Activated CD8-positive, alpha-beta T cell treated with anti-CD3 and anti-CD28 coated beads for 36 hours (primary cell): Measurements from ENCODE around the gene DUSP7. TPM values are rescaled to one million over a fixed set of nuclear protein-coding genes. Genes with fewer than 3 reads are reported as not detected.

Experiments
- ATAC-seq: fragments of 200-7000 bp; cut with Tn5 transposase; one replicate; pipeline ENCODE4 v1.10.0; 2021; ENCODE audit warnings: mild to moderate bottlenecking, moderate library complexity
- CTCF ChIA-PET: fragments of 350-600 bp; sonication (Branson Sonifier 250); formaldehyde crosslinking; loops from one replicate; lab custom pipeline; 2021; ENCODE audit warnings: antibody characterized with exemption; lab: Charles Lee
- POLR2A ChIA-PET: fragments of 350-600 bp; sonication (Branson Sonifier 250); formaldehyde crosslinking; loops from one replicate; lab custom pipeline; 2021; ENCODE audit warnings: antibody characterized with exemption; lab: Charles Lee
- DNase-seq: peaks from one replicate; pipeline ENCODE4 v3.0.0-alpha.2; 2020
- H3K27ac Mint-ChIP-seq: one replicate; pipeline ENCODE4 v1.8.0; 2021; ENCODE audit warnings: mild to moderate bottlenecking, mixed read lengths
- H3K27me3 Mint-ChIP-seq: one replicate; pipeline ENCODE4 v1.8.0; 2021; ENCODE audit warnings: mixed read lengths
- H3K36me3 Mint-ChIP-seq: one replicate; pipeline ENCODE4 v1.8.0; 2021; ENCODE audit warnings: low read depth, mixed read lengths
- H3K4me1 Mint-ChIP-seq: one replicate; pipeline ENCODE4 v1.8.0; 2021; ENCODE audit warnings: low read depth, mixed read lengths
- H3K4me3 Mint-ChIP-seq: one replicate; pipeline ENCODE4 v1.8.0; 2021; ENCODE audit warnings: mild to moderate bottlenecking, moderate library complexity, mixed read lengths
- H3K9me3 Mint-ChIP-seq: one replicate; pipeline ENCODE4 v1.8.0; 2021; ENCODE audit warnings: mixed read lengths
- CTCF ChIP-seq: fragments of 200-600 bp; IDR thresholded peaks from one replicate; pipeline ENCODE4 v1.8.0; 2022; ENCODE audit warnings: antibody characterized with exemption, mild to moderate bottlenecking
- intact Hi-C: fragments of 100-400 bp; cut with micrococcal nuclease; formaldehyde crosslinking; loops from one replicate; pipeline ENCODE4 v1.10.0; 2022
- total RNA-seq, 2 experiments: library from RNA; stranded (reverse); gene quantifications; one replicate each; pipeline ENCODE4 v1.2.3, GENCODE V29; 2021

The DUSP7 gene
- total RNA-seq, 2 experiments from 2014 or later, result 19.6 to 21.6 TPM

DNA sequence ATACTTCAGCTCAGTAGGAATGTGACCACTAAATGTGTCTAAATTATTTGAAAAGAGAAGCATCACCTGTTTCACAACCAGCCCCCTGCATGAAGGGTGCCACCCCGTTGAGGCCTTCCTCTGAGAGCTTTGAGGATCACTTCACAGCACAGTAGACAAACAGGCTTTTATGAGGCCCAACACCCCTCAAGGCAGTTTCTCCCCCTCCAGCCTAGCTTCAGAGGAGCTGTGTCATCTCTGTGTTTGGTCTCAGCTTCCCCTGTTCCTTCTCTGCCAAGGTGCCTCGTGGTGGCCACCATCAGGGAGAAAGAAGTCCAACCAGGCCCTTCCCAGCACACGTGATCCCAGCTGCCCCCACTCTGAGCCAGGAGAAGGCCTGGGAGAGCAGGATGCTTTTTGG is 21.6 kb upstream of the DUSP7 start:
- Mint-ChIP-seq H3K27ac (no peak overlapping the region), H3K36me3 (no peaks in the 10 kb centered on the region), H3K4me1 (no peaks in the 10 kb centered on the region), H3K27me3 (no peaks in the 10 kb centered on the region), H3K4me3 (no peak overlapping the region), H3K9me3 (no peaks in the 10 kb centered on the region)
- no peak for TF ChIP-seq CTCF
- intact Hi-C loops, result no loop called here
- no peak for DNase-seq
- CTCF ChIA-PET, result no interaction called here
- no peak for ATAC-seq
- POLR2A ChIA-PET, result no interaction called here

DNA sequence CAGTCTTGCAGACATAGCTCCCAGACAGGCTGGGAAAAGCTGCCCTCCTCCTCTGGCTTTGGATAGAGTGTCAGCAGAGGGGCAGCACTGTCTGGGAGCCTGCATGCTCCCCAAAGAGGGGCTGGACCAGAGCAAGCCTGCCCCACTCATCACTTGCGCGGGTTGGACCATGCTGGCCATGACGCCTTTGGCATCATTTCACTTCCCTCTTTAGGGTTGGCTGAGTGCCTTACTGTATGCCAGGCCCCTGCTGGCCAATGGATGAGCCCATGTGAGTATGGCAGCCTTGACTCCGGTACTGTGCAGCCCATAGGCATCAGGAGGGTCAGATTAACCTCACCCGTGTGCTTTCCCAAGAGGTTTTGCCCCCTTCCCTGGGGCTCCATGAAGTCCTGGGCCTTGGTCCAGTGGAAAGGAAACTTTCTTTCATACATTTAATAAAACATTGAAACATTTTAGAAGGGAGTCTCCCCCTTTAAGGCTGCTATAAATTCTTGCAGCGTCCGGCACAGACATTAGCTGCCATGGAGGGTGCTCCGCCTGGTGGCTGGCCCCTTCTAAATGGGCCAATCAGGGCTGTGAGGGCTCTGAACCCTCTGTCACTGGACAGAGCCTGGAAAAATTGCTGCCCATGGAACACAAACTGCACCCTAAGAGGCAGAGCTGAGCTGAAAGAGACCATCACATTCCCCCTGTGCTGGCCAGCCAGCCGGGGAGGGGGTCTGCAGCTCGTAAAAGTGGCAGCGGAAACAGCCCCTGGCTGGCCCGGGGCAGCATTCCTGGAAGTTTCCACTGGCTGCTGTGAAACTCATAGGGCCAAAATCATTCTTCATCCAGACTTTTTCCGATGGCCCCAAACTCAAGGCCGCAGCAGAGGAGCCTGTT is 20.8 kb upstream of the DUSP7 start:
- no peaks in the 10 kb centered on the region for H3K27me3 Mint-ChIP-seq
- POLR2A ChIA-PET, result no interaction called here
- intact Hi-C loops, result no loop called here
- CTCF ChIA-PET, result interaction anchor here (1.6 kb wide), 1 partner anchor 45 kb away, joined by 4 read pairs; no protein-coding TSS in a partner anchor
- no peak for DNase-seq
- peaks cover 4% of the 10 kb centered on the region for H3K4me1 Mint-ChIP-seq
- no peak overlapping the region for H3K4me3 Mint-ChIP-seq
- H3K36me3 Mint-ChIP-seq, result no peaks in the 10 kb centered on the region
- no peak for ATAC-seq
- no peak for TF ChIP-seq CTCF
- H3K27ac Mint-ChIP-seq, result no peak overlapping the region
- H3K9me3 Mint-ChIP-seq, result no peaks in the 10 kb centered on the region

GRCh38 chr3:52073490-52073889 is 17.1 kb upstream of the DUSP7 start:
- Mint-ChIP-seq H3K27ac (no peak overlapping the region), H3K9me3 (no peaks in the 10 kb centered on the region), H3K4me1 (peaks cover 12% of the 10 kb centered on the region), H3K4me3 (no peak overlapping the region), H3K36me3 (no peaks in the 10 kb centered on the region), H3K27me3 (no peaks in the 10 kb centered on the region)
- intact Hi-C loops, result no loop called here
- no peak for TF ChIP-seq CTCF
- ATAC-seq, result no peak
- no peak for DNase-seq
- POLR2A ChIA-PET, result interaction anchor here (1.1 kb wide), 1 partner anchor 18 kb away, joined by 3 read pairs; no protein-coding TSS in a partner anchor
- CTCF ChIA-PET, result no interaction called here

DNA sequence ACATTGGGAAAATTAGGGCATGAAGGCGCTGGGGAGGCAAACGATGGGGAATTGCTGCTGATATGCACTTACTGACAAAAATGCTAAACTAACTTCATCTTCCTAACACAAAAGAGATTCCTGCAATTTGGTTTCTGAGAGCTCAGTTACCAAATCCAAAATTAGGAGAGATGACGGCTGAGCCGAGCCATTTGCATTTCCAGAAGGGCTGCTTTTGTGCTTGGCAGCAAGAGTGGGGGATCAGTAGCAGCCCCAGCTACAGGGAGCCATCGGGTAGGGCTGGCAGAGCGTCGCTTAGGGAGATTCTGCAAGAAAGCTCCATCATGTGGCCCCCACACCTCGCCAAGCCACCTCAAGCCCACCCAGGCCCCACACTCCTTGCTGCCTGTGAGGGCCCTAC is 16.1 kb upstream of the DUSP7 start:
- no peak for TF ChIP-seq CTCF
- H3K4me1 Mint-ChIP-seq, result peaks cover 12% of the 10 kb centered on the region
- H3K36me3 Mint-ChIP-seq, result no peaks in the 10 kb centered on the region
- H3K4me3 Mint-ChIP-seq, result no peak overlapping the region
- no peaks in the 10 kb centered on the region for H3K9me3 Mint-ChIP-seq
- ChIA-PET CTCF (no interaction called here), POLR2A (interaction anchor here (1.1 kb wide), 1 partner anchor 17 kb away, joined by 3 read pairs; no protein-coding TSS in a partner anchor)
- no peak overlapping the region for H3K27ac Mint-ChIP-seq
- H3K27me3 Mint-ChIP-seq, result no peaks in the 10 kb centered on the region
- ATAC-seq, result no peak
- no peak for DNase-seq
- intact Hi-C loops, result no loop called here

- no peak for ATAC-seq
- no peaks in the 10 kb centered on the region for H3K9me3 Mint-ChIP-seq
- no peak for DNase-seq
- intact Hi-C loops, result no loop called here
- ChIA-PET CTCF (no interaction called here), POLR2A (no interaction called here)
- peaks cover 12% of the 10 kb centered on the region for H3K4me1 Mint-ChIP-seq
- no peak overlapping the region for H3K4me3 Mint-ChIP-seq
- no peak for TF ChIP-seq CTCF
- no peak overlapping the region for H3K27ac Mint-ChIP-seq
- H3K27me3 Mint-ChIP-seq, result no peaks in the 10 kb centered on the region
- no peaks in the 10 kb centered on the region for H3K36me3 Mint-ChIP-seq
Observed at GRCh38 chr3:52072020-52072419, 15.6 kb upstream of the DUSP7 start.
